Stimulated activated CD4-positive, alpha-beta T cell treated with anti-CD3 and anti-CD28 coated beads, Interleukin-1b, Interleukin-23, amount 100 ng/mL, for 24 hours (primary cell): Measurements from ENCODE around the gene ZER1.
"Not testable (repeated sequence)": the region's sequence is repeated elsewhere in the genome, so short reads cannot be mapped to it uniquely, and the experiment has no call there.

Experiments used
- DNase-seq, 4 experiments: peaks; one replicate each; pipeline ENCODE4 v3.0.0-alpha.2; 2020; ENCODE audit warnings: low read depth in 4 of 4, low spot score in 1 of 4

The ZER1 gene

GRCh38 chr9:128771745-128772519, at the start of gene ZER1:
ZER1 (minus strand) TSS chr9:128771927; CDS start chr9:128755565, 16,362 bp downstream.
- peak; percentile 86 to 92 (median 92) for DNase-seq

DNA sequence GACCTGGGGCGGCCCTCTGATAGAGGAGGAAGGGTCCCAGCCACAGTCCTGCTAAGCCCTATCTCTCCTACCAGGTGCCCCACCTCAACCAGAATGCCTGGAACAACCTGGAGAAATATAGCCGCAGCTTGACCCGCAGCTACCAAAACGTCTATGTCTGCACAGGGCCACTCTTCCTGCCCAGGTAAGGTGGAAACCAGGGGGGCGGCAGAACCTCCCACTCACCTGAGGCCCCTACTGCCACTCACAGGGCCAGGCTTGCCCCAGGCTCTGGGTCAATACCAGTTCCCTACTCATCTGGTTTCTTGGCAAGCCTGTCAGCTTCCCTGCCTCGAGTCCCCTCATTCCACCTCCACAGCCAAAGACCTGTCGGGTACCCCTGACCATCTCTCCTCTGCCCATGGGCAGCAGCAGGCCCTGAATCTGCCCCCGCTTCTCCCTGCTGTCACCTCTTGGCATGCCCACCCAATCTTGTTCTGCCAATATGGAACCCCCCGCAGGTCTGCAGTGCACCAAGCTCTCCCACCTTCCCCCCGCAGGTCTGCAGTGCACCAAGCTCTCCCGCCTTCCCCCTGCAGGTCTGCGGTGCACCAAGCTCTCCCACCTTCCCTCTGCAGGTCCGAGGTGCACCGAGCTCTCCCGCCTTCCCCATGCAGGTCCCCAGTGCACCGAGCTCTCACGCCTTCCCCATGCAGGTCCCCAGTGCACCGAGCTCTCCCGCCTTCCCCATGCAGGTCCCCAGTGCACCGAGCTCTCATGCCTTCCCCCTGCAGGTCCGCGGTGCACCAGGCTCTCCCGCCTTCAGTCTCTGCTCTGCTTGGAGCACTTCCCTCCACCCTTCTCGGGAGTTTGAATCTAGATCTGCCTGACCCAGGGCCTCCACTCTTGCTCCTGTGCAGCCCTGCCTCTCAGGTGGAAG, 49.2 kb upstream of the ZER1 start:
- DNase-seq: no peak

DNA sequence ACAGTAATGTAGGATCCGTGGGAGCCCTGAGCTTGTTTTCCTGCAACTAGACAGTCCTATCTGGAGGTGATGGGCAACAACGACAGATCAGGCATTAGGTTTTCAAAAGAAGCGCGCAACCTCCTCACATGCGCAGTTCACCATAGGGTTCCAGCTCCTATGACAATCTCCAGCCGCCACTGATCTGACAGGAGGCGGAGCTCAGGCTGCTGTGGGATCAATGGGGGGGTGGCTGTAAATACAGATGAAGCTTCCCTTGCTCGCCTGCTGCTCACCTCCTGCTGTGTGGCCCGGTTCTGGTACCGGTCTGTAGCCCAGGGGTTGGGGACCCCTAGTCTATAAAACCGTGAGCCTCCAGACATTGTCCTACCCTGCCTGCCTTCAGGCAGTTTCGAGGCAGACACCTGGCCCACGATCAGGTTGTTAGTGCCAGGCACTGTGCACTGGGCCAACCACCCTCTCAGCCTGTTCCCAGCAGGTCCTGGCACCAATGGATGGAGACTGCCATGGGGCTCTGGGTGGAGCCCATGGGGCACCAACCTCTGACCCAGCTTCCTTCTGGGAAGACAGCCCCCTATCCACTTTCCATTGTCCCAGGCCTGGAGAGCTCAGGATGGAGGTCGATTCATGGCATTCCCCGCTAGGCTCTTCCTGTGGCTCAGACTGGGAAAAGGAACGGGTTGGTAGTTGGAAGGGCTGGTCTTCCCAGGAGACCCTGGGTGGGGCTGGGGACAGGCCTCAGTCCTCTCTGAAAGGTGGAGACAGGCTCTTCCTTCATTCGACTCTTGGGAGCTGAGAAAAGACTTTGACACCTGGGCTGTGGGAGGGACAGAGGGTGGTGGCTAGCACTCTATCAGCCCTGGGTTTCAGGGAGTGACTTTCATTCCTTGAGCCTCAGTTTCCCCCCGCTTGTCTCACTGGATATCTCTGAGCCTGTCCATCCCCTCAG, 48.3 kb upstream of the ZER1 start:
- no peak for DNase-seq

DNA sequence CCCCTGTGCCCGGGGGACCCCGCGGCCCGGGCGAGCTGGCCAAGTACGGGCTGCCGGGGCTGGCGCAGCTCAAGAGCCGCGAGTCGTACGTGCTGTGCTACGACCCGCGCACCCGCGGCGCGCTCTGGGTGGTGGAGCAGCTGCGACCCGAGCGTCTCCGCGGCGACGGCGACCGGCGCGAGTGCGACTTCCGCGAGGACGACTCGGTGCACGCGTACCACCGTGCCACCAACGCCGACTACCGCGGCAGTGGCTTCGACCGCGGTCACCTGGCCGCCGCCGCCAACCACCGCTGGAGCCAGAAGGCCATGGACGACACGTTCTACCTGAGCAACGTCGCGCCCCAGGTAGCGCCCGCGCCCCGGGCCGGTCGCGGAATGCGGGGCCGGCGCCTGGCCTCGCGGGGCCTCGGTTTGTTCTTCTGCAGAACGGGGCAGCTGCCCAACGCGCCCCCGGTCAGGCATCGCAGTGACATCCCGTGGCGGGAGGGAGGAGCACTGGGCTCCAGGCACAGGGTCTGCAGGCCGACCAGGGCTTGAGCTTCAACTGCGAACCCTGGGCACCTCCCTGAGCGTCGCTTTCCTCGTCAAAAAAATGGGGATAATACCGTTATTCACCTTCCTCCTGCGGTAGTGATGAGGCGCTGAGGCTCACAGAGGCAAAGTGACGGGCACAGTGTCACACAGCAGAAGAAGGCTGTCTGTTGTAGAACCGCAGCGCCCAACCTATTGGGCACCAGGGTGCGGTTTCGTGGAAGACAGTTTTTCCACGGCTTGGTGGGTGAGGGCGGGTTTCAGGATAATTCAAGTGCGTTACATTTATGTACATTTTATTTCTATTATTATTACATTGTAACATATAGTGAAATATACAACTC, 47.4 kb upstream of the ZER1 start:
- peak in 3 of 4 experiments; percentile 21 to 46 (median 27) for DNase-seq

GRCh38 chr9:128818099-128818838, 46.5 kb upstream of the ZER1 start, which contains the start of gene ENDOG:
ENDOG (plus strand) TSS chr9:128818500; CDS start chr9:128818685, 185 bp downstream.
- peak; percentile 90 to 97 (median 94) for DNase-seq

DNA sequence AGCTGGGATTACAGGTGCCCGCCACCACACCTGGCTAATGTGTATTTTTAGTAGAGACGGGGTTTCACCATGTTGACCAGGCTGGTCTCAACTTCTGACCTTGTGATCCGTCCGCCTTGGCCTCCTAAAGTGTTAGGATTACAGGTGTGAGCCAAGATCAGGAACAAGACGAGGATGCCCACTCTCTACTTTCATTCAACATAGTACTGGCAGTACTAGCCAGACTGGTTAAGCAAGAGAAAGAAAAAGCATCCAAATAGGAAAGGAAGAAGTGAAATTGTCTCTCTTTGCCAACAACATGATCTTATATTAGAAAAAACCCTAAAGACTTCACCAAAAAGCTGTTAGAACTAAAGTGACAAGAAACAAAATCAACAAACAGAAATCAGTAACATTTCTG, 39.1 kb upstream of the ZER1 start:
- no peak for DNase-seq

DNA sequence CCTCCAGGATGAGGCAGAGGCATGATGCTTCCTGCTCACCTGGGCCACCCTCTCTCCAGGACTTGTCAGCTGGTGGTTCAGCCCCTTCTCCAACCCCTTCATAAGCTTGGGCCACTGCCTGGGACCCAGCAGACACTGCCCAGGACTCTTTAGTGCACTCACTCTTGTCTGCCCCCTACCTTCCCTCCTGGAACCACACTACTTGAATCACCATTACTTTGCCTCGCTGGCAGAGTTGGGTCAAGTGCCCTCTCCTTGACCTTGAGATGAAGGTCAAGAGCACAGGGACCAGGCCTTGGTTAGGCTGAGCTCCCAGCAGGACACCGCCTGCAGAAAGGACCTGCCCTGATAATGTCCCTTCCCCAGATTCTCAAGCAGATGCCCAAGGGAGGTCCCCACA, 38.1 kb upstream of the ZER1 start:
- no peak for DNase-seq

DNA sequence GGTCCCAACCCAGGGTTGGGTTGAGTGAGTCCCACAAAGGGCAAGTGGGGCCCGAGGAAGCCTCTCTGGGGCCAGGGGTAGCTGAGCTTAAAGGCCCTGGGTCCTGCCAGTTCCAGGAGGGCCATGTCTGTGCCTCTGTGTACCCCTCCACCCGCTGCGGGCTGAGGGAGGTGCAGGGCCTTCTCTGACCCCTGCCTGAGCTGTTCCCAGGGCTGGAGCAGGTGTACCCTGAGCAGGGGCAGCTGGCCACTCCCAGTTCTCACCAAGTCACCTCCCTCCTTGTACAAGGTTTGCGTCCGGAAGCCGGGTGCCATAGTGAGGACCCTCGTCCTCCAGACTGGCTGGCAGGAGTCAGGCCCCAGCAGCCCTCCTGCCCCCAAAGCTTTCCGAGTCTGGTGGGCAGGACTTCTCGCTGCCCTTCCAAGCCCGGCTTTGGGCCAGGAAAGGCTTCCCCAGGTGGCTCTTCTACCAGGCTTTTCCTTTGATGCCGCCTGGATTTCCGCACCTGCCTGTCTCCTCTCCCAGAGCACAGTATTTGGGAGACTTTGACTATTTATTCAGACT, 37.4 kb upstream of the ZER1 start:
- no peak for DNase-seq

DNA sequence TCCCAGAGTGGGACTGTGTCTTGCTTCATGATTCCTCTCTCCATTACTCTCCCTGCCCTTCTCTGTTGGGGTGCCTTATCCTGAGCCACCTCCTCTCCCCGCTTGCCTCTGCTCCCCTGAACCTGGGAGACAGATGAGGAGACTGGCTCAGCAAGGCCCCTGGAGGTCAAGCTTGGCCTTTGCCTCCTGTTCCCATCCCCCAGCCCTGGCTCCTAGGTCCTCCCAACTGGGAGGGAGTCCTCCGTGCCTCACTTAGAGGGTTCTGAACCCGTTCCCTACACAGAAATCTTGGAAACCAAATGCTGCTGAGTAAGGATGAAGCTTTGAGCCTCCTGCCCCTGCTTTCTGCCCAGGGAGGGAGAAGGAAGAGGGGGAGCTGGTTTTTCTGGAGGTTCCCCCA, 36.8 kb upstream of the ZER1 start:
- no peak for DNase-seq

GRCh38 chr9:128807827-128808226, 36.1 kb upstream of the ZER1 start:
- no peak for DNase-seq

- DNase-seq: no peak
Observed at GRCh38 chr9:128805661-128806060, 33.9 kb upstream of the ZER1 start.

DNA sequence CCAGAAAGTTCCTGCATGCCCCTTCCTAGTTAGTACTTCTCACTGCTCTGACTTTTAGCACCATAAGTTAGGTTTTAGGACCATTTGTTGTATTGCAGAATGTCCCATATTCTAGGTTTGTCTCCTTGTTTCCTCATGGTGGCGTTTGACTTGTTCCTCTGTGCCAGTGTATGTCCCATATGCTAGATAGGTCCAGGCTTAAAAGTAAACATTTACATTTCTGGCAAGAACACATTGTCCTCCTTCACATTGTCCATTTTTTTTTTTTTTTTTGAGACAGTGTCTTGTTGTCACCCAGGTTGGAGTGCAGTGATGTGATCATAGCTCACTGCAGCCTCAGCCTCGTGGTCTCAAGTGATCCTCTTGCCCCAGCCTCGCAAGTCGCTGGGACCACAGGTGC, 30.8 kb upstream of the ZER1 start:
- no peak for DNase-seq

DNA sequence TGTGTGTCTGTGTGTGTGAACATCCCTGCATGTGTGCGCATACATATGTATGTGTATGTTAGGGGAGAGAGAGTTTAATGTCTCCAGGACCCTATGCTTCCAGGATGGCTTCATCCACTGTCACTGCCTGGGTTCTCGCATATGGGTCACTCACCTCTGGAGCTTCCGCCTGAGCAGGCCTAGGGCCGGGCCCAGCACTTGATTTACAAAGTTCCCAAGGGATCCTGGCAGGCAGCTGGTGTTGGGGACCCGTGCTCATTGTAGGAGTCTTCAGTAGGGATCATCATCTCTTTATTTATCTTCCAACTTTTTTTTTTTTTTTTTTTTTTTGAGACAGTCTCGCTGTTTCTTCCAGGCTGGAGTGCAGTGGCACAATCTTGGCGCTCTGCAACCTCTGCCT, 28.3 kb upstream of the ZER1 start:
- no peak for DNase-seq

DNA sequence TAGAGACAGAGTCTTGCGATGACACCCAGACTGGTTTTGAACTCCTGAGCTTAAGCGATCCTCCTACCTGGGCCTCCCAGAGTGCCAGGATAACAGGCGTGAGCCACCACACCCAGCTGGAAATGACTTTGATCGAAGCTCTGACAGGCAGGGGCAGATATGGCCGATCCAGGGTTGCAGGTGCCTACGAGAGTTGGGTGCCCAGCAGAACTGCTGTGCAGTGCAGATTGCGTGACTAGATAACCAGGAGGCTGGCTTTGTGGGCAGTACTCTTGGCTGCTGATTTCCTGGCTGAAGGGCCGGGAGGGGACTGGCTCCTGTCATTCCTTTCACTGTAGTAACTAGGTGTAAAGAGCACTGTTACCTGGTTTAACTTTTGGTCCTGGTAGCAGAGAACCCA, 27.2 kb upstream of the ZER1 start:
- DNase-seq: no peak

DNA sequence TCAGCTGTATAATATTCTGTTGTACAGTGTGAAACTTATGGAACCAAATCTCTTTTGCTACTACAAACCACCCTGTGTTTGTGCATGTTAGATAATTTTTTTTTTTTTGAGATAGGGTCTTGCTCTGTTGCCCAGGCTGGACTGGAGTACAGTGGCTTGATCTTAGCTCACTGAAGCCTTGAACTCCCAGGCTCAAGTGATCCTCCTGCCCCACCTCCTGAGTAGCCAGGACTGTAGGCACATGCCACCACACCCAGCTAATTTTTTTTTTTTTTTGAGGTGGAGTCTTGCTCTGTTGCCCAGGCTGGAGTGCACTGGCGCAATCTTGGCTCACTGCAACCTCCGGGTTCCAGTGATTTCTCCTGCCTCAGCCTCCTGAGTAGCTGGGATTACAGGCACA, 23.2 kb upstream of the ZER1 start:
- DNase-seq: not testable (repeated sequence)

DNA sequence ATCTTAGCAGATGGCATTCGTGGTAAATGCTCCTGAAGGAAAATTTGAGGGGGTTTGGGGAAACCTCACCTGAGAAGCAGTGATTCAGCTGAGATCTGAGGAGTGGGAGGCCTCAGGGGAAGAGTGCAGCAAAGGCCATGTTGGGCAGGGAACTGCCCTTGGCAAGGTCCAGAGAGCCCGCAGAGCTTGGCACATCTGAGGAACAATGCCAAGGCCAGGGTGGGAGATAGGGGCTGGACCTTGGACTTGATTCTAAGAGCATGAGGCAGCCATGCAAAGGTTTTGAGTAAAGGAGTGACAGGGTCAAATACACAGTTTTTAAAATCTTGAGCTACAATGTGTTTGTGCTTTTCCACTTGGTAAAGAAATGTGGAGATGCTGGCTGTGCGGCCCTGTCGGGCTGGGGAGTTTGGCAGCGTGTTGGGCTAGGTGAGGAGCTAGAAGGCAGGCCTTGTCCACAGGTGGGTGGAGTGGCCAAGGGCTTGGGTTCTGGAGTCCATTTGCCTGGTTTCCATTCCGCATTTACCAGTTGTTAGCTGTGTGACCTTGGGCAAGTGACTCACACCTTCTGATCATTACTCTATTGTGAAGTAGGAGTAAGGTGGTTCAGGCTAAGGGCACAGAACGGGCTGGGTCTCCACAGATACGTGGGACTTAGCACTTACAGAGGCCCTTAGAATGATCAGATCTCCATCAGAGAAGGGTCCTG, 21.4 kb upstream of the ZER1 start:
- DNase-seq: no peak

DNA sequence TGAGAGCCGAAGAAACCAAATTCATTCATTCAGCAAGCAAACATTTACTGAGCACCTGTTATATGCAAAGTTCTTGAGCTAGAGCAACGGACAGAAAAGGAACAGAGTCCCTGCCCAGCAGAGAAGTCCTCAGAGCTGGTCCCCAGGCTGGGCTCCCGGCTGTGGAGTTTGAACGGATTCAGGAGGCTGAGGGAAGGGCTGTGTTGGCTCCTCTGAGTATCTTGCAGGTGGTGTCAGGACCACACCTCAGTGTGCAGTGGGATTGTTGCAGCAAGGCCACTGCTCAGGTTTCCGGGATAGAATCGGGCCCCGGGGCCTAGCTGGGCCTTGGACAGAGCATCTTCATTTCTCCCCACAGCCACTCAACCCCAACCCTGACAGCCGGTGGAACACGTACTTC, 20.4 kb upstream of the ZER1 start:
- DNase-seq: no peak

DNA sequence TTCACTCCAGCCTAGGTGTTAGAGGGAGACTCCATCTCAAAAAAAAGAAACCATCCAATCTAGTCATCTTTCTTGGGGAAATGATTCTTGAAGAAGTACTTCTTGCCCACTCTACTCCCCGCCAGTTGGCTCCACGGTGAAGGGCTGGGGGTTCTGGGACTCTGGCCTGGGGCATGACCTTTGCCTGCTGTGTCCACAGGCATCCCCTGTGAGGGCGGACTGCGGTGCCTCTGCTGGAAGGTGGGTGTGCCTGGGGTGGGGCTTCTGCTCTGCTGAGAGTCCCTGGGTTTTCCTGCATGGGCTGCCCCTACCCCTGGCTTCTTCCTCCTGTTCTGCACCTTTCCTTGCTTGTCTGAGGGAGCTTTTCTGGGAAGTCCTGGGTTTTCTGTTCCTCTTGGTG, 18.8 kb upstream of the ZER1 start:
- DNase-seq: no peak
